Transverse colon (tissue), 4 donors: Measurements from ENCODE around the gene CCDC177. TPM values are rescaled to one million over a fixed set of nuclear protein-coding genes. Genes with fewer than 3 reads are reported as not detected.

Experiments used
- DNase-seq: peaks from one replicate; pipeline ENCODE4 v3.0.0-alpha.2; 2019
- H3K27ac ChIP-seq, 4 donors: fragments of 200-600 bp; sonication (generic); 2 replicates each; pipeline ENCODE4 v1.5.1; 2016 to 2018; ENCODE audit warnings: inconsistent platforms in 4 of 4
- H3K27me3 ChIP-seq: fragments of 200-600 bp; sonication (generic); 2 replicates; pipeline ENCODE4 v1.5.1; 2017; ENCODE audit warnings: inconsistent platforms
- H3K36me3 ChIP-seq, 4 donors: fragments of 200-600 bp; sonication (generic); 2 replicates each; pipeline ENCODE4 v1.5.1; 2017 to 2019; ENCODE audit warnings: inconsistent platforms in 4 of 4
- H3K4me1 ChIP-seq, 4 donors: fragments of 200-600 bp; sonication (generic); 2 replicates each; pipeline ENCODE4 v1.5.1; 2017 to 2020; ENCODE audit warnings: inconsistent platforms in 4 of 4
- H3K4me3 ChIP-seq, 4 donors: fragments of 200-600 bp; sonication (generic); 1 replicate in 1 of 4; 2 replicates in 3 of 4; pipeline versions ENCODE4 v1.5.1 to v1.6.1; 2017 to 2019; ENCODE audit warnings: inconsistent platforms in 4 of 4
- H3K9me3 ChIP-seq, 2 donors: fragments of 200-600 bp; sonication (generic); 2 replicates each; pipeline ENCODE4 v1.5.1; 2017 to 2019; ENCODE audit warnings: inconsistent platforms in 2 of 2
- CTCF ChIP-seq, 5 experiments: fragments of 200-600 bp in 3 of 5; fragments of 450-650 bp in 2 of 5; sonication (generic) in 3 of 5; IDR thresholded peaks; 1 replicate in 2 of 5; 2 replicates in 3 of 5; pipeline ENCODE4 v1.5.1; 2016 to 2017; ENCODE audit warnings: antibody characterized with exemption in 5 of 5, inconsistent platforms in 3 of 5, mild to moderate bottlenecking in 2 of 5, moderate library complexity in 1 of 5
- EP300 ChIP-seq: sonication (generic); formaldehyde crosslinking; IDR thresholded peaks from one replicate; pipeline ENCODE4 v1.6.1; 2017; ENCODE audit warnings: antibody characterized with exemption, low read depth
- POLR2A ChIP-seq: fragments of 450-650 bp; IDR thresholded peaks from one replicate; pipeline ENCODE4 v1.6.1; 2016; ENCODE audit warnings: antibody characterized with exemption, mild to moderate bottlenecking, moderate library complexity
- POLR2AphosphoS5 ChIP-seq, 3 donors: sonication (generic); formaldehyde crosslinking; IDR thresholded peaks; one replicate each; pipeline ENCODE4 v1.6.1; 2016; ENCODE audit warnings: antibody characterized with exemption in 3 of 3
- WGBS, 2 donors: methylation state at CpG; one replicate each; pipeline ENCODE4 v1.1.5; 2018; ENCODE audit warnings: low coverage in 1 of 2; 5-methylcytosine and 5-hydroxymethylcytosine counted together
- in situ Hi-C, 4 donors: fragments of 200-750 bp; cut with MboI; loops; one replicate each; pipeline versions ENCODE4 v1.15.0 to v1.15.1; 2017; ENCODE audit warnings: low sequenced_read_pairs in 3 of 4, low pct_ligation_motif_present in 1 of 4, low pct_unique_long_range_greater_than_20kb in 1 of 4
- intact Hi-C: fragments of 100-400 bp; cut with DNase I; formaldehyde crosslinking; loops from one replicate; pipeline ENCODE4 v1.15.1; 2023; ENCODE audit warnings: low total_unique reads
- total RNA-seq, 4 donors: library from RNA; depleted of rRNA; stranded (reverse); fragments of >200 nt; gene quantifications; one replicate each; pipeline ENCODE4 v1.1.0, GENCODE V29; 2016

The CCDC177 gene
- total RNA-seq, 4 donors from 2014 or later = not detected

GRCh38 chr14:69582212-69582611 is 7.5 kb upstream of the CCDC177 start:
- intact Hi-C loops = no loop called here
- DNase-seq = no peak

GRCh38 chr14:69581316-69581935 is 6.8 kb upstream of the CCDC177 start:
- intact Hi-C loops (no loop called here), in situ Hi-C loops (loop anchor here (10.0 to 25.0 kb wide), 2 partner anchors 143 to 431 kb away; no protein-coding TSS in a partner anchor)
- H3K4me3 ChIP-seq = no peak overlapping the region
- no peak overlapping the region for H3K27ac ChIP-seq
- no peak for TF ChIP-seq EP300
- TF ChIP-seq POLR2AphosphoS5 (IDR thresholded peaks at IDR 0.05) = no peak
- TF ChIP-seq POLR2A = no peak
- TF ChIP-seq CTCF (IDR thresholded peaks at IDR 0.05) = no peak
- 71 to 85% methylated on average over 1 to 7 of the region's 7 CpGs for WGBS, 2 donors
- no peaks in the 10 kb centered on the region for H3K36me3 ChIP-seq
- no peaks in the 10 kb centered on the region for H3K9me3 ChIP-seq
- DNase-seq = no peak
- peaks cover 10% of the 10 kb centered on the region for H3K27me3 ChIP-seq
- H3K4me1 ChIP-seq = peaks cover 0 to 4% (median 0%) of the 10 kb centered on the region in 4 donors

More at GRCh38 chr14:69582212-69582611, 7.5 kb upstream of the CCDC177 start:
- Histone ChIP-seq H3K4me3 (no peak overlapping the region), H3K4me1 (peaks cover 0 to 4% (median 2%) of the 10 kb centered on the region in 4 donors), H3K27me3 (peaks cover 3% of the 10 kb centered on the region), H3K9me3 (no peaks in the 10 kb centered on the region), H3K27ac (no peak overlapping the region), H3K36me3 (no peaks in the 10 kb centered on the region)
- in situ Hi-C loops = loop anchor here (10.0 to 25.0 kb wide), 2 partner anchors 143 to 430 kb away; no protein-coding TSS in a partner anchor
- 100% methylated on average over 1 of the region's 1 CpG; no CpG with 5 or more reads in 1 of the 2 donors for WGBS, 2 donors
- TF ChIP-seq CTCF (IDR thresholded peaks at IDR 0.05) (no peak), POLR2A (no peak), EP300 (no peak), POLR2AphosphoS5 (IDR thresholded peaks at IDR 0.05) (no peak)

GRCh38 chr14:69580009-69580577 is 5.4 kb upstream of the CCDC177 start:
- Histone ChIP-seq H3K27me3 (peaks cover 24% of the 10 kb centered on the region), H3K4me1 (peaks cover 0 to 2% (median under 1%) of the 10 kb centered on the region in 4 donors), H3K36me3 (no peaks in the 10 kb centered on the region), H3K27ac (no peak overlapping the region), H3K9me3 (no peaks in the 10 kb centered on the region), H3K4me3 (no peak overlapping the region)
- intact Hi-C loops = no loop called here
- no peak for TF ChIP-seq EP300
- no peak for TF ChIP-seq POLR2AphosphoS5 (IDR thresholded peaks at IDR 0.05)
- peak in 1 of 5 experiments; percentile 34 for TF ChIP-seq CTCF (IDR thresholded peaks at IDR 0.05)
- no peak for TF ChIP-seq POLR2A
- 40 to 45% methylated on average over 2 to 7 of the region's 7 CpGs for WGBS, 2 donors
- DNase-seq = no peak
- in situ Hi-C loops = loop anchor here (10.0 to 25.0 kb wide), 2 partner anchors 145 to 432 kb away; no protein-coding TSS in a partner anchor

GRCh38 chr14:69579476-69579875 is 4.8 kb upstream of the CCDC177 start:
- H3K36me3 ChIP-seq = no peaks in the 10 kb centered on the region
- no peaks in the 10 kb centered on the region for H3K9me3 ChIP-seq
- no peak overlapping the region for H3K27ac ChIP-seq
- DNase-seq = no peak
- TF ChIP-seq EP300 (no peak), POLR2AphosphoS5 (IDR thresholded peaks at IDR 0.05) (no peak), POLR2A (no peak), CTCF (IDR thresholded peaks at IDR 0.05) (no peak)
- WGBS, 2 donors = 78 to 83% methylated on average over 2 of the region's 2 CpGs
- peaks cover 30% of the 10 kb centered on the region for H3K27me3 ChIP-seq
- in situ Hi-C loops (loop anchor here (25.0 kb wide), 1 partner anchor 433 kb away; no protein-coding TSS in a partner anchor), intact Hi-C loops (no loop called here)
- H3K4me3 ChIP-seq = no peak overlapping the region
- H3K4me1 ChIP-seq = peaks cover 3 to 7% (median 5%) of the 10 kb centered on the region in 4 donors
